ELR (cell line): ENCODE results near the gene REEP5.

Source experiments
- DNase-seq: peaks from one replicate; pipeline ENCODE4 v3.0.0-alpha.2; 2015; ENCODE audit warnings: low read depth

Gene REEP5

DNA sequence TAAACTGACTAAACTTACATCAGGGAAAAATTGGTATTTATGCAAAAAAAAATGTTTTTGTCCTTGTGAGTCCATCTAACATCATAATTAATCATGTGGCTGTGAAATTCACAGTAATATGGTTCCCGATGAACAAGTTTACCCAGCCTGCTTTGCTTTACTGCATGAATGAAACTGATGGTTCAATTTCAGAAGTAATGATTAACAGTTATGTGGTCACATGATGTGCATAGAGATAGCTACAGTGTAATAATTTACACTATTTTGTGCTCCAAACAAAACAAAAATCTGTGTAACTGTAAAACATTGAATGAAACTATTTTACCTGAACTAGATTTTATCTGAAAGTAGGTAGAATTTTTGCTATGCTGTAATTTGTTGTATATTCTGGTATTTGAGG, 77.5 kb downstream of the REEP5 start:
- DNase-seq: no peak

DNA sequence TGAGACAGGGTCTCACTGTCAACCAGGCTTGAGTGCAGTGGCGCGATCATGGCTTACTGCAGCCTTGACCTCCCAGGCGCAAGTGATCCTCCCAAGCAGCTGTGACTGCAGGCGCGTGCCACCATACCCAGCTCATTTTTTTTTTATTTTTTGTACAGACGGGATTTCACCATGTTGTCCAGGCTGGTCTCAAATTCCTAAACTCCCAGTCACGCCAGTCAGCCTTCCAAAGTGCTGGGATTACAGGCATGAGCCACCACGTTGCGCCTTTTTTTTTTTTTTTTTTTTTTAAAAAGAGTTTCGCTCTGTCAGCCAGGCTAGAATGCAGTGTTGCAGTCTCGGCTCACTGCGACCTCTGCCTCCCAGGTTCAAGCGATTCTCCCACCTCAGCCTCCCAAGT, 88.1 kb downstream of the REEP5 start:
- DNase-seq: no peak

DNA sequence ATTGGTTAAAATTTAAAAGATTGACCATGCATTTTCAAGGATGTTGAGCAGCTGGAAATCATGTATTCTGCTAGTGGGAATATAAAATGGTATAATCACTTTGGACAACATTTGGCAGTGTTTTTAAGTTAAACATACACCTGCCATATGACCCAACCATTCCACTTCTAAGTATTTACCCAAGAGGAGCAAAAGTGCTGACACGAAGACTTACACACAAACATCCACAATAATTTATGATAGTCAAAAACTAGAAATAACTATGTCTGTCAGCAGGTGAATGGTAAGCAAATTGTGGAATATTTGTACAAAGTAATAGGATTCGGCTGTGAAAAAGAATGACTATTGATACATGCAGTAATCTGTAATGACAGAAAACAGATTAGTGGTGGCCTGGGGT, 91.6 kb downstream of the REEP5 start:
- DNase-seq: no peak
